HG03108 (cell line): Measurements from ENCODE around the gene POU5F1.

Experiments
- ATAC-seq: cut with Tn5 transposase; IDR thresholded peaks from one replicate; pipeline ENCODE4 v1.9.1; 2021; ENCODE audit warnings: moderate library complexity; ENCODE audit not compliant: unreplicated experiment

The POU5F1 gene

DNA sequence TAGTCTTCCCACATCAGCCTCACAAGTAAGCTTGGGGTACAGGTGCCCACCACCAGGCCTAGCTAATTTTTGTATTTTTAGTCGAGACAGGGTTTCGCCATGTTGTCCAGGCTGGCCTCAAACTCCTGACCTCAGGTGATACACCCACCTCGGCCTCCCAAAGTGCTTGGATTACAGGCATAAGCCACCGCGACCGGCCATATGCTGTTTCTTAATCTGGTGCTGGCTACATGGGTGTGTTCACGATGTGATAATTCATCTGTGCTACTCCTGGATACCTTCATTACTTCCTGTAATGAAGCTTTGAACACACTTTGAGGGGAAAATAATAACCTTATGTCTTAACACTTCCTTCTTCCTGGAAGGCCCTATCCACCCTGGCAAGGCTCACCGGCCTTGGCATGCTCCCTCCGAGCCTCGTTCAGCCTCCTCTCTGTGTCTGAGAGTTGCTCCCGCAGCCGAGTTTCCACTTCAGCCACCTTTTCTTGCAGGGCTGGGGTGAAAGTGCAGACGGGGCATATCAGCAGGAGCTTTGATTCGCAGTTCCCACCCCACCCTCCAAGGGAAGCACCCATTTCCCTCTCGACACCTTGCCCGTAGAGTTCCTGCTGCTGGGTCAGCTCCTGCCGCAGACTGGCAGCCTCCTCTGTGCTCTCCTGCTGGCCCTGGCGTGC is 26.0 kb downstream of the POU5F1 start:
- no peak for ATAC-seq

DNA sequence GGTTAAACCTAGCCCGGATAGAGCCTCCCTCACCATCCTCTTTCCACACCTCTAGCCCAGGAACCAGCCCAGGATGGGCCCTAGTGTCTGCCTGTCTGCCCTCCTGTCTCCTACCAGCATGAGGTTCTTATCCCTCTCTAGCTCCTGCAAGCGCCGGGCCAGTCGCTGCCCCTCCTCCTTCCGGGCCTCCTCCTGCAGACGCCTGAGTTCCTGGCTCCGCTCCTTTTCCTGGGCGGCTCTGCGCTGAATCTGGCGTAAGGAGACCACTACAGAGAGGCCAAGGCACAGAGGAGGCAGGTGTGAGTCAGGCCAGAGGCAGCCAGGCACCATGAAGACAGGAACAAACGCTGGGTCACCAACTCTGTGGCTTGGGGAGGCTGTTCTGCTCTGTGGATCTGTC is 27.3 kb downstream of the POU5F1 start:
- ATAC-seq: no peak

DNA sequence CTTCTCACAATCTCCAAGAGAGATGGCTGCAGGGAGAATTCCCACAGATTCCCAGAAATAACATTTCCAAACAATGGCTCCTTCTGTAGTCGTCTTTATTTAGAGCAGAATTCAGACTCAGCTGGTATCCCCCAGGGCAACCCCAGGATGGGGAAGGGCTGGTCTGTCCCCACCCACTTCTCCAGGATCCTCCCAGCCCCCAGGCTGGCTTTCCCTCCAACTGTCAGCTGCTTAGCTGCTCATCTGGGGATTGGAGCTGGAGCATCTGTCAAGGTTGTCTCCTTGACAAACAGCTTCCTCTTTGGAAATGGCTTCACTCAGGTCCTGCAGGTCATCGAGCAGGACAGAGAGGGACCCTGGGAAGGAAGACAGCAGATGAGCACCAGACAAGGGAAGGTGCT is 28.1 kb downstream of the POU5F1 start:
- no peak for ATAC-seq

DNA sequence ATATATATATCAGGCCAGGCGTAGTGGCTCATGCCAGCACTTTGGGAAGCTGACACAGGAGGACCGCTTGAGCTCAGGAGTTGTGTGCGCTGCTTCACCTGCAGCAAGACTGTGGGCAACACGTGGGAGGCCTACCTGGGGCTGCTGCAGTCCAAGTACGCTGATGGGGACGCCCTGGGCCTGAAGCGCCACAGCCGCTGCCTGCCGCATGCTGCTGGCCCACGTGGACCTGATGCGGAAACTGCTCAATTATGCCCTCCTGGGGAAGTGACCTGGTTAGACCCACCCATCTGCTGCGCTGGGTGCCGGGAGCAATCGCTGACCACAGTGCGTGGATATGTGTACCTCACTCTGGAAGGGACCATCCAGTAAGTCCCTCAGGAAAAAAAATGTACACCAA is 29.8 kb downstream of the POU5F1 start:
- no peak for ATAC-seq

DNA sequence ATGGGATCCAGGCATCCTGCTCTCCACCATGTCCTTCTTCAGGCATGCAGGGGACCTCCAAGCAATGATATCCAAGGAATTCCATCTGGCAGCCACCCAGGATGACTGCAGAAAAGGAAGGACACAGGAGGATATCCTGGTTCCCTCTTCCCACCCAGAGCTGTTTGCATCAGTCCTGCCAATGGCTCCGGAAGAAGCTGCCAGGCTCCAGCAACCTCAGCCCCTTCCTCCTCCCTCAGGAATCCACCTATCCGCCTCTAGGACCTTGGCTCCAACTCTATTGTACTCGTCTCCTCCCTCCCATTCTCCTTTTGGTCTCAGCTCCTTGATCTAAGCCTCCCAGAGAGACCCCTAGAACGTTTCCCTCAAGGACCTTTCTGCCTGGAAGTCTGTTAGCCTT is 30.9 kb downstream of the POU5F1 start:
- ATAC-seq: no peak

DNA sequence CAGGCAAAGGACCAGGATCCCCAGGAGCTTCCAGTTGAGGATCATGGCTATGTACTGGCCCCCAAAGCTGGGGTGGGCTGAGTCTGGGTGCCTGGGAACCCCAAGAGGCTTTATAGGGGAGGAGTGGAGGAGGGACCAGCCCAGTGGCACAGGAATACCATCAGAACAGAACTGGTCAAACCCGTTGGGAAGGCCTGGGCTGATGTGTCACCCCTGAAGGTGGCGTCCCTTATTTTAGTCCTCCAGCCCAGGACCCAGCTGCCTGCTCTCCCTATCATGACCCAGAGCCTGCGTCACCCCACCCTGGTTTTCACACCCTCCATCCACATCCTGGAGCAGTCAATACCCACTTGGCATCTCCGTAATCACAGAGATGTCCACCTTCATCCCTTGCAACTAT is 31.5 kb downstream of the POU5F1 start, which contains the start of gene PSORS1C2:
TSS of gene PSORS1C2 (minus strand) at position 85 of the 400 bp plus-strand sequence. CDS start at position 45, 40 bp downstream.
- no peak for ATAC-seq

DNA sequence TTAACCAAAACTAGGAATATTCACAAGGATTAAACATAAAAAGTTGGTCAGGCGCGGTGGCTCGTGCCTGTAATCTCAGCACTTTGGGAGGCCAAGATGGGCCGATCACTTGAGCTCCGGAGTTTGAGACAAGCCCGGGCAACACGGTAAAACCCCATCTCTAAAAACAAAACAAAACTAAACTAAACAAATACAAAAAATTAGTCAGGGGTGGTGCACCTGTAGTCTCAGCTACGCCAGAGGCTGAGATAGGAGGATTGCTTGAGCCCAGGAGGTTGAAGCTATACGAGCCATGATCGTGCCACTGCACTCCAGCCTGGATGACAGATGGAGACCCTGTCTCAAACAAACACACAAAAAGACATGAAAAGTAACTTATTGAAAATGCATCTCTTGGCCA is 34.8 kb downstream of the POU5F1 start:
- ATAC-seq: no peak

DNA sequence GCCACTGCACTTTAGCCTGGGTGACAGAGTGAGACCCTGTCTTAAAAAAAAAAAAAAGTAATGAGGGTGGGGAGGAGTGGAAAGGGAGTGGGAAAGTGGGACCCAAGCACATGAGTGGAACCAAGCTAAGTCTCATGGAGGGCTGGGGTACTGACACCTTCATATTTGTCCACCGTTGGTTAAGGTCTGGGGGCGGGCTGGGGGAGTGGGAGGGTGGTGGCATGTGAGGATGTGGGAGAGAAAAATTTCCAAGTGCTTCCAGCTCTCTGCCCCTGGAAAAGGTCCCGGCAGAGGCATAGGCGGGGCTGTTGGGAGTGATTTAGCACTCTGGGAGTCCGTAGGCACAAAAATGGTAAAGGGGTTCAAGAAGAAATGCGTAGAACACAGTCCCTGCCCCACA is 37.7 kb downstream of the POU5F1 start:
- no peak for ATAC-seq

DNA sequence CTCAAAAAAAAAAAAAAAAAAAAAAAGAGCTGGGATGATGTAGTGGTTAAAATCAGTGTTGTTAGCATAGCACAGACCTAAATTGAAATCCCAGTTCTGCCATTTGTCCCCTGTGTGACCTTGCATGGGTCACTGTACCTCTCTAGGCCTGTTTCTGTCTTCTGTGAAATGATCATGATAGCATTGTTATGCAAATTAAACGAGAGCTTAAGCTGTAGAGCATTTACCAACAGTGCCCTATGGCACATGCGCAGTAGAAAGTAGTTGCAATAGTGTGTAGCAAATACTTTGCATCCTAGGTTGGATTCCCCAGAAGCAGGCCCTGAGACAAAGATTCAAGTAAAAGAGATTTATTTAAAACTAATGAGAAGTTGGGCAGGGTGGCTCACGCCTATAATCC is 38.9 kb downstream of the POU5F1 start:
- no peak for ATAC-seq

DNA sequence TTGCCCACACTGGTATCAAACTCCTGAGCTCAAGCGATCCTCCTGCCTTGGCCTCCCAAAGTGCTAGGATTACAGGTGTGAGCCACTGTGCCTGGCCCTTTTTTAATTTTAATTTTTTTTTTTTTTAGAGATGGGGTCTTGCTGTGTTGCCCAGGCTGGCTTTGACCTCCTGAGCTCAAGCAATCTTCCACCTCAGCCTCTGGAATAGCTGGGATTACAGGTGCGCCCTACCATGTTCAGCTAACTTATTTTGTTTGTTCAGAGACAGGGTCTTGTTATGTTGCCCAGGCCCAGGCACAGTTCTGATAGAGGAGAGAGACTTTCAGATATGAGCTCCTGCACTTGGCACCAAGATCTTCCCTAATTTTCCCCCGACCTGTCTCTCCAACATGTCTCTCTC is 39.7 kb downstream of the POU5F1 start:
- no peak for ATAC-seq

DNA sequence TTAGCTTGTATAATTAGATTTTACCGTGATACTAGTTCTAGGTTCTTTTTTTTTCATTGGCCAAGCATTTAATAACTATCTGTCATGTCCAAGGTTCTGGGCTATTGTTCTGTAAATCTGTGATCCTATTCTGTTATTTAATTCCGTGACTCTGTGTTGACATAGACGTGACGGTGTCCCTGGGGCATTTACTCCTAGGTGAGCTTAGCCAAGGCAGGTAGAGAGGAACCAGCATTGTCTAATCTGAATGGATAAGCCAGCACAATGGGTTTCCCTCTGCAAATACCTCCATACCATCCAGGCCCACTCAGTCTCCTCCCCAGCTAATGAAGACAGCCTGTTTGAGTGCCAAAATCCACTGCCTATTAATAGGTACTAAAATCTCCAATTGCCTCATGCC is 41.4 kb downstream of the POU5F1 start:
- no peak for ATAC-seq

DNA sequence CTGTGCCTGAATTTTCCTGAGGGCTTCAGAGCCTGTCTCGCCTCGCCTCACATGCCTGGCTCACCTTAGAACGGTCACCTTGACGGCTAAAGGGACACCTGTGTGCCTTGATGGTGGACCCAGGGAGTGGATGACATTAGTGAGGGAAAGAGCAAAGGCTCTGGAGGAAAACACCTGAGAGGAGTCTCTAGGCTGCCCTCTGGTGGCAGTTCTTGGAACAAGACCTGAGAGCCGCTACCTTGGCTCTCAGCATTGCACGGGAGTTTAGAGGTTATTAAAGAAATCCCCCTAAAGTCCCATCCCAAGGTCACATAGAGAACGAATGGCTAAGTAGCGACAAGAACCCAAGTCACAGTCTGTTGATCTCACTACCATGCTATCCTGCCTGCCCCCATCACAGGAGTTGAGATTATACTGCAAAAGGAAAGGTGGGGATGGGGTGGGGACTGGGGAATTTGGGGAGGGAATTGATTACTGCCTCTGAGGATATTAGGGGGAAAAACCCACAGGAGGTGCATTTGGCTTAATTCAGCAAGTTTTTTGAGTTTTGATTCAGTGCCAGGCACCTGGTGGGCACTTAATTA is 42.3 kb downstream of the POU5F1 start:
- ATAC-seq: no peak

DNA sequence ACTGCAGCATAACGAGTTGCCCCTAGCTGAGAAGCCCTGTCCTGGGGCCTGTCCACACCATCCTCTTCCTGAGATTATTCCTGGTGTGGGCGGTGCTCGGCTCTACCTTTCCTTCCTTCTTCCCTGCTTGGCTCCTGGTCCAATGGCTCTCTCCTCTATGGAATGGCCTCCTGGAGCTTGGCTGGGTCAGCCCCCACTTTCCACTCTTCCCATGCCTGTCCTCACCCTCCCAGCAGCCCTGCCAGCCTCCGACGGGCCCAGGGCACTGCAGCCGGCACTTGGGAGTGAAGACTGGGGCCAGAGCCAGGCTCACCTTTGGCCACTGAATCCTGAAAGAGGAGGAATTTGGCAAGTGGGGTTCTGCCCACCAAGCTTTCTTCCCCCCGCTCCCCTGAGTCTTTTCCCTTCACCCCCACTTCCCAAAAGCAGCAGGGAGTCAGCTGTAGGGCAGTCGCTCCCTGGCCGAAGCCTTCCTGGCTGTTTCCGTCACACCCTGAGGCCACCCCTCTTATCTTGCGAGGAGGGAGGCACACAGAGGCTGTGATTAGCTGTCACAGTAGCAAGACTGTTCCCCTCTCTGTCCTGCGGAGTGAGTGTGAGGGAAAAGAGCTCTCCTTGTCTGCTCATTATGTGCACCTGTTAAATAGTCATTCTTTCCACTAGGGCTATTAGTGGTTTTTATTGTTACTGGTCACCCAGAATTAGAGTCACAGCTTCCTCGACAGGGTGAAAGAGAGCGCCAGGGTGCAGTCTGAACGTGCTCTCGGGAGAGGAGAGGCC is 43.9 kb downstream of the POU5F1 start:
- ATAC-seq: no peak

DNA sequence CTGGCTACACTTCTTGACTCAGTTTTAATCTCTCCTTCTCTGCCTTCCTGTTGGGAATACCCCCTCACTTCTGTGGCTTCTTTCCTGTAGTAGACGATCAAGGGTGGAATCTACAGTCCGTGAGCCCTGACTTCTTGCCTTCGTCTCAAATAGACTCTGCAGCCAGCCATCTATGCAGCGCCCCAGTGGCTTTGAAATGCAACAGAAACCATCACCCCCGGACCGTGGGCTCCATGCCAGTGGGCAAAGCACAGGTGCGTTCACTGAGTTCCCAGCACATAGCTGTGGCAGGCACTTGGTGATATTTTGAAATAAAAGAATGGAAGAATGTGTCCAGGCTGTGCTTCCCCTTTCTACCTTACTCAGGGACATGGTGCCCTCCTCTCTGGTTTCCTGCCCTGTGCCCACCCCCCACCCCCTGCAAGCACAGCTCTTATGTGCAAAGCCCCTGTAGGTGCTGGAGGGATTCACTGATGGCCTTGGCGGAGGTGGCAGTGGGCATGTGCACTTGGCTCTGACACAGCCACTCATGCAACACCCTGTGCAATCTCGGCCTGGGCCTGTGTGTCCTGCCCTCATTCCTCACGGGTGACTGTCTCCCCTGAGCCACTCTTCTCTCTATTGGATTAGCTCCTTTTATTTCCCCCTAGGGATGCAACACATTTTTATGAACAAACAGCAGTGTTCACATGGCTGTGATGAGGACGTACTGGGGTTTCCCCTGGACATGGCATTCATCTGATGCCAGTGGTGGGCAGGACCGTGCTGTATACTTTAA is 44.7 kb downstream of the POU5F1 start:
- no peak for ATAC-seq

DNA sequence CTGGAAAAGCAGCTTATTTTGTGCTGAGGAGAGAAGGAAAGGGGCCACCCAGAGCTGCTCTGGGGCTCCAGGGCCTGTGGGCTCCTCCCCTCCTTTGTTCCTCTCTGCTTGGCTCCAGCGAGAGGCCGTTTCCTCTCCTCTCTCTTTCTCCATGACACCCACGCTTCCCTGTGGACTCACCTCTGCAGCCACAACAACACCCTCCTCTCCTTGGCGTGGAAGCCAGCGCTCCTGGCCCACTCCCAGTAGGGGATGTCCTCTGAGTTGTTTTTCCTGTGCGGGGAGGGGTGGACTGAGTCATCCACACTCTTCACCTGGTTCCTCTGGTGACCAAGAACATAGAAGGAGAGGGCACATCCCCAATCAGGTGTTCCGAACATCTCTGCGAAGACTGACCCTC is 45.3 kb downstream of the POU5F1 start:
- ATAC-seq: no peak

DNA sequence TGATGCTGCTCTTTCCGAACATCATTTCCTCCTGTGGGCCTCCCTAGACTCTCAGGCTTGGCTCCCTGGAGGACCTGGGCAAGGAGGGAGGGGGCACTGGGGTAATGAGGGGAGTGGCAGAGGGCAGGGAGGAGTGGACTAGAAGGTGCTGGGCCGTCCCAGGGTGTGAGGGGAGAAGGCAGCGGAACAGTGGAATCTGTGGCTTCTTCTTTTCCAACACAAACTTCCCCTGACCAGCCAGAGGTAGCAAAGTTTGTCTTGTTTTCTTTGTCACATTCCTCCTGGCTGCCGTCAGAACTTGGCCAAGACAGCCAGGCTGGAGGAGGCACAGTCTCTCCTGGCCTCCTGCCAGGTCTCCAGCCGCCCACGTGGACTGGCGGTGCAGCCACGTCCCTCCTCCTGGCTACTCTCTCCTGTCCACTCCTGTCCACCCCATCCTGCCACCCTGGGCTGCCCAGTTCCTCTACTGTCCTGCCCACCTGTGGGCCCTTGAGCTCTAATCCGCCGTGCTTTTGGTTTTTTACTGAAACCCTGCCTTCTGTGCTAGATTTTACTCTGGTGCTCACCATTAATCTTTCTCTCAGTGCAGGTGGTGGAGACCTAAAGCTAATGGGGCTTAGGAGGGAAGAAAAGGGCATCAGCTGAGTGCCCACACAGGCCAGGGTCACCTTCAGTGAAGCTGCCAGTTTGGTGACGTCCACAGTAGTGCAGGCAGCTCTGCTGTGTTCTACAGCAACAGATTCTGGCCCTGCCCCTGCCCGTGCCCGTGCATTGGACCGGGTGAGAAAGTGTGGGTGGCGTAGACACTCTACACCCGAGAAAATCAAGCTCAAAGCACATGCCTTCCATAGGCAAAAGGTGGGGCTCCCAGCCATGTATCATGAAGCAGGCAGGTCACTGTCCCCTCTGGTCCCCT is 47.4 kb downstream of the POU5F1 start:
- no peak for ATAC-seq

DNA sequence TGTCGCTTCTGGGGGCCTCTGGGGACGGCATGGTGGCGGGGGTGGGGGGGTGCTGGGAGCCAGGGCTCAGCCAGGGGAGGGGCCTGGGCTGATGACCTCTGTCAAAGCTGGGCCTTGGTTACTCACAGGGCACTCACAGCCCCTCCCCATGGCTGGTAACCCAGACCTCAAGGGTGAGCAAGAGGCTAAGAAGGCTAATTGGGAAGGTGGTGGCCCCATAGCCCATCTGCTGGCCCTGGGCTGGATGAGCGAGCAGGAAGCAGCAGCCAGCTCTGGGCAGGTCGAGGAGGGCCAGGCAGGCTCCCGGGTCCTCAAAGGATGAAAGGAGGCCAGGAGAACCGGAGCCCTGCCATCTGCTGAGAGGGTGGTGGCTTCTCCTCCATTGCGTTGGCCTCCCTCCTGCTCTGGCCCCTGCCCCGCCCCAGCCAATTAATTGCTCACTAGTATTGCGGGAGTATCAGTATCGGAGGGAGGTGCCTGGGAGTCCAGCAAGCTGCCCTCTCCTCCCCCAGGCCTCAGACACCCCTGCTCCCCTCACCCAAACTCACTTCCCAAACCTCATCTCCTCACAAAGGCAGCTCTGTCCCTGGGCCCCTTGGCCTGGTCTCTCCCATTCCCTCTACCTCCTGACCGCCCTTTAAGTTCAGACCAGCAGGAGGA is 49.2 kb downstream of the POU5F1 start:
- no peak for ATAC-seq

DNA sequence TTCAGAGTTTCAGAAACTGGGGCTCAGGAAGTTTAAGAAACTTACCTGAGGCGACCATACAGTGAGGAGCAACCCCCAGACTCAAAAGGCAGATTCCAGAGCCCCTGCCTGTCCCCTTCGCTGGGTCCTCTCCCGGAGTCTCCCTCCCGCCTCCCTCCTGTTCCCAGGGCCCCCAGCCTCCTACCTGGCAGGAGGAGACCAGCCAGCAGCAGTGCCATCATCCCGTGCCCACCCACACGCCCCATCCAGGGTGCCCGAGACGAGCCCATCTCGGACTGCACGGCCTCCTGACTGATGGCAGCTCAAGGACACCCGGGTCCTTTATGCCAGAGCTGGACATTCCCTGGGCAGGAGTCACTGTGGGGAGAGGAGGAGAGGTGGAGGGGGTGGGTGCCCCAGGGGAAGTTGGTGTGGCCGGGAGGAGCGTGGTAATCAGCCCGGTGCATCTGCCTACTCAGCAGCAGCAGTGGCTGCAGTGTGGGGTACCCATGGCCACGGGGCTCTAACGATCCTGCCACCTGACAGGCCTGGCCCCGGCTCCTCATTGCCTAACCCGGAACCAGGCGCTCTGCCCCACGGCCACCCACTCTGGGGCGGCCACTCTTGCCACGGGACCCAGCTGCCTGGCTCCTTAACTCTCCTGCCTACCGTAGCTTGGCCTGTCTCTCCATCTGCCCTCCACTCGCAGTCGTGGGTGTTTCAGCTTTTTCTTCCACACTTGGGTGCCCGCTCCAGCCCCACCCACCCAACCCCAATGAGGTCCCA is 50.1 kb downstream of the POU5F1 start, which contains the start of gene CDSN:
TSS of gene CDSN (minus strand) at position 296 of the 765 bp plus-strand sequence. CDS start at position 269, 27 bp downstream.
- no peak for ATAC-seq

DNA sequence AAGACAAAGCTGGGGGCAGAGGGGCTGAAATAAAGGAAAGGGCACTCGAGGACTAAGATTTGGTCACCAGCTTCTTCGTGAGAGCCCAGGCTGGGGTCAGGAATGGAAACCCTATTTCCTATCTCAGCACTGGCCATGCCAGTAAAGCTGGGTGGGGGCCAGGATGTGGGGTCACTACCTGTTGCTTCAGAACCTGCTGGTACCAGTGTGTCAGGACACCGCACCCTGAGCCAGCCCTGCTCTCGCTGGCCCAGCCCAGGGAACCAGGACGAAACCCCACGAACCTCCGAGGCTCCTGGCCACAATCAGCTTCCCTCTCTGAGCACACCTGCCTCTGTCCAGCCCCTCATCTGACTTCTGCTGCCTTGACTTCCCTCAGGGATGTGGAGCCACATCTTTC is 52.3 kb downstream of the POU5F1 start:
- no peak for ATAC-seq
